SU-DHL-6 (cell line): ENCODE results near the gene PLXDC2.

ENCODE experiments used
- H2AFZ ChIP-seq: fragments of 200-600 bp; sonication (generic); 2 replicates; pipeline ENCODE4 v1.6.1; 2014; ENCODE audit warnings: low read depth, mild to moderate bottlenecking, moderate library complexity, mixed read lengths, antibody characterized with exemption, low read length; ENCODE audit not compliant: severe bottlenecking
- H3F3A ChIP-seq: fragments of 200-600 bp; shearing (Covaris generic); 2 replicates; pipeline ENCODE4 v1.6.0; 2016; ENCODE audit warnings: antibody characterized with exemption, mild to moderate bottlenecking; ENCODE audit not compliant: insufficient read depth
- H3K27ac ChIP-seq: fragments of 200-600 bp; sonication (generic); 2 replicates; pipeline ENCODE4 v1.5.1; 2016; ENCODE audit warnings: low read depth, mild to moderate bottlenecking, low read length, moderate library complexity, mixed read lengths
- H3K27me3 ChIP-seq: fragments of 200-600 bp; sonication (generic), shearing (Covaris generic); 2 replicates; pipeline ENCODE4 v1.6.0; 2014; ENCODE audit warnings: mild to moderate bottlenecking, low read length
- H3K36me3 ChIP-seq: fragments of 200-600 bp; sonication (generic); 2 replicates; pipeline ENCODE4 v1.6.1; 2014; ENCODE audit warnings: mild to moderate bottlenecking, low read length, mixed read lengths
- H3K4me2 ChIP-seq: fragments of 300-600, 200-600 bp; shearing (Covaris generic), sonication (generic); 2 replicates; pipeline ENCODE4 v1.6.0; 2014; ENCODE audit warnings: low read length, low read depth, mild to moderate bottlenecking; ENCODE audit not compliant: poor library complexity, severe bottlenecking
- H3K4me3 ChIP-seq: fragments of 200-600 bp; sonication (generic); 2 replicates; pipeline ENCODE4 v1.5.1; 2014; ENCODE audit warnings: antibody characterized with exemption, low read length, mild to moderate bottlenecking, mixed read lengths; ENCODE audit not compliant: insufficient read depth, poor library complexity, severe bottlenecking
- H3K79me2 ChIP-seq: fragments of 200-600 bp; sonication (generic); 2 replicates; pipeline ENCODE4 v1.6.1; 2014; ENCODE audit warnings: mild to moderate bottlenecking, low read length, moderate library complexity; ENCODE audit not compliant: insufficient read depth
- H3K9ac ChIP-seq: fragments of 200-600 bp; sonication (generic); 2 replicates; pipeline ENCODE4 v1.7.0; 2014; ENCODE audit warnings: mild to moderate bottlenecking, low read length
- H3K9me2 ChIP-seq: fragments of 200-600 bp; sonication (generic); replicated peaks from 2 replicates; pipeline ENCODE4 v1.6.1; 2014; ENCODE audit warnings: low read length; ENCODE audit not compliant: insufficient read depth
- H3K9me3 ChIP-seq: fragments of 200-600 bp; sonication (generic); 2 replicates; pipeline ENCODE4 v1.6.1; 2014; ENCODE audit warnings: low read length, mixed read lengths; ENCODE audit not compliant: insufficient read depth
- H4K20me1 ChIP-seq: fragments of 200-600 bp; sonication (generic); 2 replicates; pipeline ENCODE4 v1.6.1; 2014; ENCODE audit warnings: low read depth, mild to moderate bottlenecking, antibody characterized with exemption, low read length, moderate library complexity, mixed read lengths
- CTCF ChIP-seq: fragments of 200-600 bp; sonication (generic); IDR thresholded peaks from one replicate; pipeline ENCODE4 v1.5.1; 2017; ENCODE audit warnings: antibody characterized with exemption, mild to moderate bottlenecking, low read length, moderate library complexity; ENCODE audit not compliant: insufficient read depth, poor library complexity, severe bottlenecking
- EZH2phosphoT487 ChIP-seq: fragments of 200-600 bp; sonication (generic), shearing (Covaris generic); conservative IDR thresholded peaks from 2 replicates; pipeline ENCODE4 v1.6.1; 2018; ENCODE audit warnings: mild to moderate bottlenecking, antibody characterized with exemption, low read length, moderate library complexity, mixed read lengths

The PLXDC2 gene

GRCh38 chr10:19946791-19947190 lies 130.6 kb downstream of the PLXDC2 start:
- H3F3A ChIP-seq: no peaks in the 10 kb centered on the region
- no peak overlapping the region for H3K27ac ChIP-seq
- no peaks in the 10 kb centered on the region for H3K36me3 ChIP-seq
- no peak overlapping the region for H2AFZ ChIP-seq
- H3K79me2 ChIP-seq: no peaks in the 10 kb centered on the region
- no peak overlapping the region for H3K9ac ChIP-seq
- TF ChIP-seq CTCF: no peak
- no peak overlapping the region for H3K4me2 ChIP-seq
- no peaks in the 10 kb centered on the region for H3K9me3 ChIP-seq
- no peaks in the 10 kb centered on the region for H3K27me3 ChIP-seq
- no peaks in the 10 kb centered on the region for H3K9me2 ChIP-seq
- H4K20me1 ChIP-seq: no peaks in the 10 kb centered on the region
- H3K4me3 ChIP-seq: no peak overlapping the region

GRCh38 chr10:19947215-19947614 lies 131.0 kb downstream of the PLXDC2 start:
- Histone ChIP-seq H3K27me3 (no peaks in the 10 kb centered on the region), H3K79me2 (no peaks in the 10 kb centered on the region), H3K9me3 (no peaks in the 10 kb centered on the region), H3K27ac (no peak overlapping the region), H4K20me1 (no peaks in the 10 kb centered on the region), H3K36me3 (no peaks in the 10 kb centered on the region), H2AFZ (no peak overlapping the region), H3K9me2 (no peaks in the 10 kb centered on the region), H3K4me3 (no peak overlapping the region), H3F3A (no peaks in the 10 kb centered on the region), H3K4me2 (no peak overlapping the region), H3K9ac (no peak overlapping the region)
- TF ChIP-seq CTCF: no peak

- Histone ChIP-seq H3K27me3 (no peaks in the 10 kb centered on the region), H3F3A (no peaks in the 10 kb centered on the region), H3K79me2 (no peaks in the 10 kb centered on the region), H2AFZ (no peak overlapping the region), H3K4me2 (no peak overlapping the region), H3K27ac (no peak overlapping the region), H3K9me3 (no peaks in the 10 kb centered on the region), H4K20me1 (no peaks in the 10 kb centered on the region), H3K4me3 (no peak overlapping the region), H3K9me2 (no peaks in the 10 kb centered on the region), H3K9ac (no peak overlapping the region), H3K36me3 (no peaks in the 10 kb centered on the region)
- TF ChIP-seq CTCF (no peak), EZH2phosphoT487 (no peak)
Measured at GRCh38 chr10:19947656-19948055, 131.4 kb downstream of the PLXDC2 start.
